ENCODE data around the gene CDKN1C. TPM values are rescaled to one million over a fixed set of nuclear protein-coding genes. Genes with fewer than 3 reads are reported as not detected.
A peak's percentile ranks its signal among the peaks of the same experiment; 100 is the strongest.

CDKN1C gene
- polyA plus RNA-seq, 4 donors, result 4.0 to 328 (median 17.7) TPM

DNA sequence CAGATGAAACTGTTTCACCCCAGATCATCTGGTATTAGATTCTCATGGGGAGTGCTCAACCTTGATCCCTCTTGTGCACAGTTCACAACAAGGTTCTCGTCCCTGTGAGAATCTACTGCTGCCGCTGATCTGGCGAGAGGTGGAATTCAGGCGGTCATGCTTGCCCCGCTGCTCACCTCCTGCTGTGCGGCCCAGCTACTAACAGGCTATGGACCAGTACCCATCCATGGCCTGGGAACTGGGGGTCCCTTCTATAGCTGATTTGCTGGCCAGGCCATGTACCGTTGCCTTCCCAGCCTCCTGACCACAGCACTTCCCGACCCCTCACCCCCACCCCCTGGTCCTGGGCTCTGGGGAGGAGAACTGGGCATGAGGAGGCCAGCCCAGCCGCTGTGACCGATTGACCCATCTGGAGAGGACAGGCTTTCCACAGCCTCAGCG, 41.1 kb upstream of the CDKN1C start:
- Histone ChIP-seq H3K27me3 (ENCODE audit: control insufficient read depth in 3 of 3, insufficient read depth in 3 of 3, low read length in 3 of 3) (peaks cover 0 to 40% (median 0%) of the 10 kb centered on the region in 3 donors), H3K36me3 (ENCODE audit: control insufficient read depth in 3 of 3, insufficient read depth in 2 of 3, low read depth in 1 of 3, low read length in 3 of 3) (peaks cover 0 to 13% (median 0%) of the 10 kb centered on the region in 3 donors), H3K27ac (ENCODE audit: low read depth in 1 of 3, low read length in 2 of 3) (no peak overlapping the region), H3K9me3 (ENCODE audit: control insufficient read depth in 2 of 2, insufficient read depth in 1 of 2, low read depth in 1 of 2, low read length in 1 of 2) (no peaks in the 10 kb centered on the region), H3K4me3 (ENCODE audit: low read depth in 1 of 3, low read length in 3 of 3) (no peak overlapping the region), H3K4me1 (ENCODE audit: control insufficient read depth in 3 of 3, insufficient read depth in 2 of 3, low read depth in 1 of 3, low read length in 2 of 3) (peaks cover 0 to 36% (median 6%) of the 10 kb centered on the region in 3 donors)
- WGBS, 3 donors, result 94 to 98% (median 95%) methylated on average over 11 of the region's 11 CpGs
- FAIRE-seq, result no peak
- DNase-seq, result no peak

DNA sequence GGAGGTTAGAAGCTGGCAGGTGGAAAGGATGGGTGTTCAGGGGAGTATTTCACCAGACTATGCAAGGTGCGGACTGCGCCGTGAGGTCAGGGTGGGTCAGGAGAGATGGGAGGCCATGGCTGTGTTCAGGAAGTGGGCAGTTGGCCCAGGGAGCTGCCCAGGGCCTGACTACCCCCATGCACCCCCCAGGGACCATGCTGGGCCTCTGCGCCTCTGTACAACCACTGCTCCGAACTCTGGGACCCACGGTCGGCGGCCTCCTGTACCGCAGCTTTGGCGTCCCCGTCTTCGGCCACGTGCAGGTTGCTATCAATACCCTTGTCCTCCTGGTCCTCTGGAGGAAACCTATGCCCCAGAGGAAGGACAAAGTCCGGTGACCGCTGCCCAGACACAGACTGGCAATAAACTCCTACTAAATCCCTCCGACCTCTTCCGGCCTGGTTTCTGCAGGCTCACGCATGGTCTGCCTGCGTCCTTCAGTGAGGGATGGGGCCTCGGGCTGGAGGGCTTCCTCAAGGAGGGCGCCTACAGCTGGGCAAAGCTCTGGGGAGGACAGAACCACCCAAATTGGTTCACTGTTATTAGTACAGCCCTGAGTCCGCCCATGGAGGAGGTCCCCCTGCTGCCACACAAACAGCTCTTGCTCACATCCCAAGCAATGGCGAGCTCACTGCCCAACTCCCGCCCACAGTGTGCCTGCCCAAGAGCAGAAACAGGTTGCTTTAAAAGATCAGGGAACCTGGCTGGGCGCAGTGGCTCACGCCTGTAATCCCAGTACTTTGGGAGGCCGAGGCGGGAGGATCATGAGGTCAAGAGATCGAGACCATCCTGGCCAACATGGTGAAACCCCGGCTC, 39.5 kb upstream of the CDKN1C start:
- WGBS, 3 donors, result 41 to 78% (median 66%) methylated on average over 28 to 30 of the region's 30 CpGs
- H3K27ac ChIP-seq (ENCODE audit: low read depth in 1 of 3, low read length in 2 of 3), result peak overlapping the region in 2 of 3 donors; percentile 33 to 84
- peaks cover 0 to 31% (median 0%) of the 10 kb centered on the region in 3 donors for H3K27me3 ChIP-seq (ENCODE audit: control insufficient read depth in 3 of 3, insufficient read depth in 3 of 3, low read length in 3 of 3)
- peaks cover 0 to 30% (median 6%) of the 10 kb centered on the region in 3 donors for H3K4me1 ChIP-seq (ENCODE audit: control insufficient read depth in 3 of 3, insufficient read depth in 2 of 3, low read depth in 1 of 3, low read length in 2 of 3)
- peaks cover 0 to 13% (median 0%) of the 10 kb centered on the region in 3 donors for H3K36me3 ChIP-seq (ENCODE audit: control insufficient read depth in 3 of 3, insufficient read depth in 2 of 3, low read depth in 1 of 3, low read length in 3 of 3)
- no peaks in the 10 kb centered on the region for H3K9me3 ChIP-seq (ENCODE audit: control insufficient read depth in 2 of 2, insufficient read depth in 1 of 2, low read depth in 1 of 2, low read length in 1 of 2)
- no peak for FAIRE-seq
- peak; percentile 58 to 84 for DNase-seq
- H3K4me3 ChIP-seq (ENCODE audit: low read depth in 1 of 3, low read length in 3 of 3), result no peak overlapping the region

DNA sequence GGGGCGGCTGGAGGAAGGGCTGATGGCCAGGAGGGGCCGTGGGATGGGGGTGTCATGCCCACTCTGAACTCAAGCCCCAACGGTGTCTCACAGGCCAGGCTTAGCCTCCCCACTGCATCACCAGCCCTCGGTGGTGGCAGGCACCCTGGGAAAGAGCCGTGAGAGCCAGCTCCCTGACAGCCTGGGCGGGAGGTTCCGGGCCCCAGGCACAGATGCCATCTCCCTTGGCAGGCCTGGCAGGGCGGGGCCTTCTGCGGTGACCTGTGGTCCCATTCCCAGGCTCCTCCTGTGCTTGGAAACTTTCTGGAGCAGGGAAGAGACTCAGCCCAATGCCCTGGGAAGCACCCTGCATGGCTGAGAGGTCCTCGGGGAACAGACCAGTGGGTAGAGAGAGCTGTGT, 38.8 kb upstream of the CDKN1C start:
- Histone ChIP-seq H3K9me3 (ENCODE audit: control insufficient read depth in 2 of 2, insufficient read depth in 1 of 2, low read depth in 1 of 2, low read length in 1 of 2) (no peaks in the 10 kb centered on the region), H3K36me3 (ENCODE audit: control insufficient read depth in 3 of 3, insufficient read depth in 2 of 3, low read depth in 1 of 3, low read length in 3 of 3) (peaks cover 0 to 15% (median 0%) of the 10 kb centered on the region in 3 donors), H3K4me1 (ENCODE audit: control insufficient read depth in 3 of 3, insufficient read depth in 2 of 3, low read depth in 1 of 3, low read length in 2 of 3) (peaks cover 0 to 25% (median 6%) of the 10 kb centered on the region in 3 donors), H3K4me3 (ENCODE audit: low read depth in 1 of 3, low read length in 3 of 3) (no peak overlapping the region), H3K27ac (ENCODE audit: low read depth in 1 of 3, low read length in 2 of 3) (peak overlapping the region in 2 of 3 donors; percentile 33 to 84), H3K27me3 (ENCODE audit: control insufficient read depth in 3 of 3, insufficient read depth in 3 of 3, low read length in 3 of 3) (peaks cover 0 to 27% (median 0%) of the 10 kb centered on the region in 3 donors)
- DNase-seq, result peak; percentile 17 to 88
- no peak for FAIRE-seq
- 11 to 62% (median 40%) methylated on average over 8 to 10 of the region's 10 CpGs for whole genome bisulfite sequencing, 3 donors

DNA sequence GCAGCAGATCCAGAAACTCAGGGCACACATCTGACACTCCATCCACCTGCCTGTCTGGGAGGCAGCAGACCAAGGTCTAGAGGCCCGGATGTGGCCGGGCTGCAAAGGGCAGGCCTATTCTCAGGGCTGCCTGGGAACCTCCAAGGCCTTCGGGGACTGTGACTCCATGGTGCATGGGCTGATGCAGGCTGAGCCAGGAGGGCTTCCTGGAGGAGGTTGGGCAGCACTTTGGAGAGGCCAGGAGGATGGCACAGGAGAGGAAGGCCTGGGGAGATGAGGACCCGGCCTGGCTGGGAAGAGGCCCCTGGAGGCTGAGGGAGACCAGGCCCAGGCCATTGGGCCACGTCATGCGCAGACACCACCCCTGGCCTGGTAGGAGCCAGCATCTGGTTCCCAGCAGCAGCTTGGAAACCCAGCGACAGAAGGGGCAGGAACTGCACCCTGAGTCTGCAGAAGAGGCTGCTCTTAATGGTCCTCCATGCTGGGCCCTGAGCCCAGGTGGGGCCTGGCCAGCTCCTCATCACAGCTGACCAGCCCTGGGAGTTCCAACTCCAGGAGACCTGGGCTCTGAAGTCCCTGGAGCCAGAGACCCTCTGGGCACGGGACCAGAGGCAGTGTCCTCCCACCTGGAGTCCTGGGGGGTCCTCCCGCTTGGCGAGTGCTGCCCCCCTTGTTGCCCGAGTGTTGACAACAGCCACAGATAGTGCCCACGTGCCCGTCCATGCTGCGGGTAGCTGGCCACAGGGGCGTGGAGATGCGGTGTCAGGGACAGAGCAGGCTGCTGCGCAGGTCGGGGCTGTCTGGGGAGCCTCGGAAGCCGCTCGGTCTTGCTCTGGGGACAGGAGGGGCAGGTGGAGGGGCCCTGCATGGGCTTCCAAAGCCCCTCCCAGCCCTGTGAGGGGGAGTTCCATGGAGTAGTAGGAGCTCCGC, 38.1 kb upstream of the CDKN1C start:
- no peaks in the 10 kb centered on the region for H3K9me3 ChIP-seq (ENCODE audit: control insufficient read depth in 2 of 2, insufficient read depth in 1 of 2, low read depth in 1 of 2, low read length in 1 of 2)
- H3K27me3 ChIP-seq (ENCODE audit: control insufficient read depth in 3 of 3, insufficient read depth in 3 of 3, low read length in 3 of 3), result peaks cover 0 to 23% (median 0%) of the 10 kb centered on the region in 3 donors
- DNase-seq (no peak), FAIRE-seq (no peak)
- peak overlapping the region in 1 of 3 donors; percentile 84 for H3K27ac ChIP-seq (ENCODE audit: low read depth in 1 of 3, low read length in 2 of 3)
- peaks cover 0 to 22% (median 6%) of the 10 kb centered on the region in 3 donors for H3K4me1 ChIP-seq (ENCODE audit: control insufficient read depth in 3 of 3, insufficient read depth in 2 of 3, low read depth in 1 of 3, low read length in 2 of 3)
- 51 to 82% (median 60%) methylated on average over 20 to 22 of the region's 22 CpGs for WGBS, 3 donors
- H3K36me3 ChIP-seq (ENCODE audit: control insufficient read depth in 3 of 3, insufficient read depth in 2 of 3, low read depth in 1 of 3, low read length in 3 of 3), result peaks cover 0 to 18% (median 0%) of the 10 kb centered on the region in 3 donors
- no peak overlapping the region for H3K4me3 ChIP-seq (ENCODE audit: low read depth in 1 of 3, low read length in 3 of 3)

DNA sequence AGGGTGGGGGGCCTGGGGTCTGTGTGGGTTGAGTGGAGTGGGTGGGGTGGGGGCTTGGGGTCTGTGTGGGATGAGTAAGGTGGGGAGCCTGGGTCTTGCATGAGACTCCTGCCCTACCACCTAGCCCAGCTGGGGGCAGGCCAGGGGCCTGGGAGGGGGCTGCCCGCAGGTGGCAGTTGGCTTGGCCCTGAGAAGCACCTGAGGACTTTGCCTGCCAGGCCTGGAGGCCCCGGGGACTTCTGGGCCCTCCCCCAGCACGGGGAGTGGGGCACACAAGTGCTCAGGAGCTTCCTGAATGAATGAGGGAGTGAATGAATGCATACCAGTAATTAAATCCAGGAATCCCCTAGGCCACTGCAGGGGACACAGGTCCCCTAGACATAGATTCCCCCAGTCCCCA, 37.1 kb upstream of the CDKN1C start:
- peak in 1 of 2 donors; percentile 33 for DNase-seq
- Histone ChIP-seq H3K36me3 (ENCODE audit: control insufficient read depth in 3 of 3, insufficient read depth in 2 of 3, low read depth in 1 of 3, low read length in 3 of 3) (peaks cover 0 to 21% (median 0%) of the 10 kb centered on the region in 3 donors), H3K4me3 (ENCODE audit: low read depth in 1 of 3, low read length in 3 of 3) (no peak overlapping the region), H3K4me1 (ENCODE audit: control insufficient read depth in 3 of 3, insufficient read depth in 2 of 3, low read depth in 1 of 3, low read length in 2 of 3) (peaks cover 0 to 16% (median 6%) of the 10 kb centered on the region in 3 donors), H3K27me3 (ENCODE audit: control insufficient read depth in 3 of 3, insufficient read depth in 3 of 3, low read length in 3 of 3) (peaks cover 0 to 12% (median 0%) of the 10 kb centered on the region in 3 donors), H3K9me3 (ENCODE audit: control insufficient read depth in 2 of 2, insufficient read depth in 1 of 2, low read depth in 1 of 2, low read length in 1 of 2) (no peaks in the 10 kb centered on the region), H3K27ac (ENCODE audit: low read depth in 1 of 3, low read length in 2 of 3) (no peak overlapping the region)
- 21 to 66% (median 39%) methylated on average over 3 of the region's 3 CpGs for WGBS, 3 donors
- FAIRE-seq, result no peak

DNA sequence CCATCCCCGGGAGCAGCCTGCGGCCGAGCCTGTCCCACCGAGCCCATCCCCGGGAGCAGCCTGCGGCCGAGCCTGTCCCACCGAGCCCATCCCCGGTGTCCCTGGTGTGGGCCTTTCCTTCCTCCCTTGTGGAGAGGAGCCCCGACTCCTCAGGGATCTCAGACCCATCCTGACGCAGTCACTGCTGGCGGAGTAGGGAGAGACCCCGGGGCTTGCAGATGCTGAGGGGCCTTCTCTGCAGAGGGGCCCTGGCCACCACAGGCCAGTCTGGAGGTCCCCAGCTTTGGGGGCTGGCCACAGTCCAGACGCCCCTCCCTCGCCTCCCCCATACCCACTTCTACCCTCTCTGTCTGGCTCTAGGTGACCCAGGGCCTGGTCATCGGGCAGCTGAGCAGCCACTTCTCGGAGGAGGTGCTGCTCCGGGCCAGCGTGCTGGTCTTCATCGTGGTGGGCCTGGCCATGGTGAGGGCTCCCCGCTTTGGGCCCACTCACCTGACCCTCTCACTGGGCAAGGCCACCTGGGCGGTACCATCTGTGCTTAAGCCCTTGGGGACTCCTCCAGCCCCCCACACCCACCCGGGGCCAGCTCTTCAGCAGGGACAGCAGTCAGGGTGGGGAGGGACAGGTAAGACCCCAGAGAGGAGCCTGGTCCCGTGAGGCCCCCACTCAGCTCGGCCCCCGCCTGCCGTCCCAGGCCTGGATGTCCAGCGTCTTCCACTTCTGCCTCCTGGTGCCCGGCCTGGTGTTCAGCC, 36.3 kb upstream of the CDKN1C start:
- 89 to 93% (median 91%) methylated on average over 21 to 29 of the region's 29 CpGs for WGBS, 3 donors
- H3K27ac ChIP-seq (ENCODE audit: low read depth in 1 of 3, low read length in 2 of 3), result no peak overlapping the region
- peaks cover 0 to 5% (median 0%) of the 10 kb centered on the region in 3 donors for H3K27me3 ChIP-seq (ENCODE audit: control insufficient read depth in 3 of 3, insufficient read depth in 3 of 3, low read length in 3 of 3)
- no peak for DNase-seq
- no peak for FAIRE-seq
- H3K4me3 ChIP-seq (ENCODE audit: low read depth in 1 of 3, low read length in 3 of 3), result no peak overlapping the region
- no peaks in the 10 kb centered on the region for H3K9me3 ChIP-seq (ENCODE audit: control insufficient read depth in 2 of 2, insufficient read depth in 1 of 2, low read depth in 1 of 2, low read length in 1 of 2)
- H3K36me3 ChIP-seq (ENCODE audit: control insufficient read depth in 3 of 3, insufficient read depth in 2 of 3, low read depth in 1 of 3, low read length in 3 of 3), result peaks cover 0 to 21% (median 0%) of the 10 kb centered on the region in 3 donors
- peaks cover 0 to 16% (median 6%) of the 10 kb centered on the region in 3 donors for H3K4me1 ChIP-seq (ENCODE audit: control insufficient read depth in 3 of 3, insufficient read depth in 2 of 3, low read depth in 1 of 3, low read length in 2 of 3)

DNA sequence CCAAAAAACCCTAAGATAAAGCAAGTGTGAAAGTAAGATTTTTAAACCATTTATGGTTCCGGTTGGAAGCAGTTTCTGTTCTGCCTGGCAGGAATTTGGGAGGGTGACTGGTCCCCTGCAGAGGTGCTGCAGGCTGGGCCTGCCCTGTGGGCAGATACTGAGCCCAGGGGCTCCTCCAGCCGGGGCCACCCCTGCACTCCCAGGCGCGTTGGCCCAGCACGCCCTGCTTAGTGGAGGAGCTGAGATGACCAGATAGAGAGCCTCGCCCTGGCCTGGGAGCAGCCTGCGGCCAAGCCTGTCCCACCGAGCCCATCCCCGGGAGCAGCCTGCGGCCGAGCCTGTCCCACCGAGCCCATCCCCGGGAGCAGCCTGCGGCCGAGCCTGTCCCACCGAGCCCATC, 35.7 kb upstream of the CDKN1C start:
- DNase-seq (no peak), FAIRE-seq (no peak)
- peaks cover 0 to under 1% (median 0%) of the 10 kb centered on the region in 3 donors for H3K27me3 ChIP-seq (ENCODE audit: control insufficient read depth in 3 of 3, insufficient read depth in 3 of 3, low read length in 3 of 3)
- 89 to 92% (median 90%) methylated on average over 9 to 13 of the region's 16 CpGs for WGBS, 3 donors
- H3K27ac ChIP-seq (ENCODE audit: low read depth in 1 of 3, low read length in 2 of 3), result no peak overlapping the region
- no peak overlapping the region for H3K4me3 ChIP-seq (ENCODE audit: low read depth in 1 of 3, low read length in 3 of 3)
- H3K36me3 ChIP-seq (ENCODE audit: control insufficient read depth in 3 of 3, insufficient read depth in 2 of 3, low read depth in 1 of 3, low read length in 3 of 3), result peaks cover 0 to 21% (median 0%) of the 10 kb centered on the region in 3 donors
- peaks cover 0 to 16% (median 6%) of the 10 kb centered on the region in 3 donors for H3K4me1 ChIP-seq (ENCODE audit: control insufficient read depth in 3 of 3, insufficient read depth in 2 of 3, low read depth in 1 of 3, low read length in 2 of 3)
- no peaks in the 10 kb centered on the region for H3K9me3 ChIP-seq (ENCODE audit: control insufficient read depth in 2 of 2, insufficient read depth in 1 of 2, low read depth in 1 of 2, low read length in 1 of 2)
